Gastroesophageal sphincter (tissue), 3 donors: Measurements from ENCODE around the gene PCGF3.

Source experiments
- POLR2AphosphoS5 ChIP-seq: sonication (generic); formaldehyde crosslinking; IDR thresholded peaks from one replicate; pipeline ENCODE4 v1.6.1; 2017; ENCODE audit warnings: antibody characterized with exemption
- TF ChIP-seq, protein P1 (sequence below), 4 experiments: fragments of 200-600 bp in 2 of 4; fragments of 450-650 bp in 2 of 4; sonication (generic) in 1 of 4; IDR thresholded peaks; one replicate each; pipeline ENCODE4 v1.5.1; 2017 to 2019; ENCODE audit warnings: antibody characterized with exemption in 4 of 4, mild to moderate bottlenecking in 2 of 4, moderate library complexity in 2 of 4

DNA sequence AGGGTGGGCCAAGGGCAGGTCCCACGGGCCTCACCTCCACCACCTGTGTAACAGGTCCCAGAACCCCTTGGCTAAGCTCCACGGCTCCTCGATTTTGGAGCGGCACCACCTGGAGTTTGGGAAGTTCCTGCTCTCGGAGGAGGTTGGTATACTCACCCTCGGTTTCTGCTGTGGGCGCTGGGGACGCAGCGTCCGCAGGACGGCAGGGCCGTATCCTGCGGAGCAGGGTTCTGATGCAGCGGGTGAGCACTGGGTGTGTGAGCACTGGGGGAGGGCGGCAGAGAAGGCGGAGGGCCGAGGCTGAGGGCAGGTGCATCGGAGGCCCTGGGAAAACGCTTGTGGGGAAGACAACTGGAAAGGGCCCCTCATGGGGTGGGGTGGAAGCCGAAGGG lies 42.6 kb upstream of the PCGF3 start:
- TF ChIP-seq, protein P1, sequence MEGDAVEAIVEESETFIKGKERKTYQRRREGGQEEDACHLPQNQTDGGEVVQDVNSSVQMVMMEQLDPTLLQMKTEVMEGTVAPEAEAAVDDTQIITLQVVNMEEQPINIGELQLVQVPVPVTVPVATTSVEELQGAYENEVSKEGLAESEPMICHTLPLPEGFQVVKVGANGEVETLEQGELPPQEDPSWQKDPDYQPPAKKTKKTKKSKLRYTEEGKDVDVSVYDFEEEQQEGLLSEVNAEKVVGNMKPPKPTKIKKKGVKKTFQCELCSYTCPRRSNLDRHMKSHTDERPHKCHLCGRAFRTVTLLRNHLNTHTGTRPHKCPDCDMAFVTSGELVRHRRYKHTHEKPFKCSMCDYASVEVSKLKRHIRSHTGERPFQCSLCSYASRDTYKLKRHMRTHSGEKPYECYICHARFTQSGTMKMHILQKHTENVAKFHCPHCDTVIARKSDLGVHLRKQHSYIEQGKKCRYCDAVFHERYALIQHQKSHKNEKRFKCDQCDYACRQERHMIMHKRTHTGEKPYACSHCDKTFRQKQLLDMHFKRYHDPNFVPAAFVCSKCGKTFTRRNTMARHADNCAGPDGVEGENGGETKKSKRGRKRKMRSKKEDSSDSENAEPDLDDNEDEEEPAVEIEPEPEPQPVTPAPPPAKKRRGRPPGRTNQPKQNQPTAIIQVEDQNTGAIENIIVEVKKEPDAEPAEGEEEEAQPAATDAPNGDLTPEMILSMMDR (IDR thresholded peaks at IDR 0.05): no peak
- TF ChIP-seq POLR2AphosphoS5: no peak
